IMR-90 (cell line): Measurements from ENCODE around the gene HDAC2. TPM values are rescaled to one million over a fixed set of nuclear protein-coding genes. Genes with fewer than 3 reads are reported as not detected.

Source experiments
- ATAC-seq: fragments of 200-7000 bp; cut with Tn5 transposase; 2 replicates; pipeline ENCODE4 v1.9.1; 2020; ENCODE audit warnings: low read depth, mild to moderate bottlenecking, moderate library complexity
- BruUV-seq: library from RNA; stranded (reverse); fragments of 400-500 nt; replicated peaks from 2 replicates; lab custom pipeline; 2021; lab: Mats Ljungman, UMichigan
- CTCF ChIA-PET: fragments of 300-600 bp; formaldehyde crosslinking; extraction: SDS; loops from one replicate; lab custom pipeline; 2021; ENCODE audit warnings: antibody characterized with exemption; lab: Yijun Ruan, JAX
- POLR2A ChIA-PET: fragments of 300-600 bp; sonication (Branson Sonifier 250); formaldehyde crosslinking; loops from one replicate; lab custom pipeline; 2022; ENCODE audit warnings: antibody characterized with exemption; ENCODE audit not compliant: unreplicated experiment; lab: Charles Lee
- DNase-seq: peaks from one replicate; pipeline ENCODE4 v3.0.0; 2013
- H2AFZ ChIP-seq: replicated peaks from 2 replicates; pipeline ENCODE3; 2013; ENCODE audit warnings: low read length, mild to moderate bottlenecking; ENCODE audit not compliant: poor library complexity
- H2AK5ac ChIP-seq: 2 replicates; pipeline ENCODE4 v1.6.1; 2013; ENCODE audit warnings: low read depth, low read length, inconsistent platforms
- H2AK9ac ChIP-seq: replicated peaks from 2 replicates; pipeline ENCODE3; 2013; ENCODE audit warnings: mild to moderate bottlenecking, low read depth, low read length, moderate library complexity; ENCODE audit not compliant: poor library complexity
- H2BK120ac ChIP-seq: 2 replicates; pipeline ENCODE4 v1.6.1; 2013; ENCODE audit warnings: low read depth, low read length, inconsistent platforms
- H2BK15ac ChIP-seq: 3 replicates; pipeline ENCODE4 v1.6.1; 2013; ENCODE audit warnings: low read depth, low read length, inconsistent platforms
- H2BK20ac ChIP-seq: 2 replicates; pipeline ENCODE4 v1.6.1; 2013; ENCODE audit warnings: low read depth, mild to moderate bottlenecking, inconsistent platforms, low read length, moderate library complexity
- H2BK5ac ChIP-seq: 2 replicates; pipeline ENCODE4 v1.6.1; 2013; ENCODE audit warnings: mild to moderate bottlenecking, low read depth, low read length, inconsistent platforms; ENCODE audit not compliant: poor library complexity, severe bottlenecking
- H3K14ac ChIP-seq: replicated peaks from 2 replicates; pipeline ENCODE4 v1.6.1; 2013; ENCODE audit warnings: low read depth, low read length, inconsistent platforms
- H3K18ac ChIP-seq: 2 replicates; pipeline ENCODE4 v1.6.1; 2013; ENCODE audit warnings: low read depth, low read length, control low read depth
- H3K23ac ChIP-seq: 2 replicates; pipeline ENCODE4 v1.6.1; 2013; ENCODE audit warnings: low read depth, low read length, inconsistent platforms
- H3K27ac ChIP-seq: 2 replicates; pipeline ENCODE4 v1.5.1; 2013; ENCODE audit warnings: mild to moderate bottlenecking, control low read depth, low read length; ENCODE audit not compliant: insufficient read depth
- H3K27me3 ChIP-seq: 2 replicates; pipeline ENCODE4 v1.6.1; 2013; ENCODE audit warnings: low read length; ENCODE audit not compliant: control insufficient read depth, insufficient read depth
- H3K36me3 ChIP-seq: 2 replicates; pipeline ENCODE4 v1.6.1; 2013; ENCODE audit warnings: low read length, mixed read lengths; ENCODE audit not compliant: control insufficient read depth, insufficient read depth
- H3K4ac ChIP-seq: 2 replicates; pipeline ENCODE4 v1.6.1; 2013; ENCODE audit warnings: low read depth, low read length, inconsistent platforms
- H3K4me1 ChIP-seq: 2 replicates; pipeline ENCODE4 v1.6.1; 2013; ENCODE audit warnings: low read length, mixed read lengths; ENCODE audit not compliant: control insufficient read depth, insufficient read depth
- H3K4me2 ChIP-seq: 2 replicates; pipeline ENCODE4 v1.6.1; 2013; ENCODE audit warnings: low read depth, mild to moderate bottlenecking, control low read depth, low read length, moderate library complexity
- H3K4me3 ChIP-seq: 2 replicates; pipeline ENCODE4 v1.5.1; 2013; ENCODE audit warnings: low read depth, mild to moderate bottlenecking, control low read depth, low read length, moderate library complexity; ENCODE audit not compliant: insufficient read depth
- H3K56ac ChIP-seq: 2 replicates; pipeline ENCODE4 v1.6.1; 2013; ENCODE audit warnings: low read length, inconsistent platforms; ENCODE audit not compliant: insufficient read depth; ENCODE audit errors: extremely low read depth
- H3K79me1 ChIP-seq, 2 experiments: 2 replicates each; pipeline ENCODE4 v1.6.1; 2013; ENCODE audit warnings: low read length in 2 of 2, inconsistent platforms in 1 of 2, low read depth in 1 of 2
- H3K9ac ChIP-seq: 2 replicates; pipeline ENCODE4 v1.6.1; 2013; ENCODE audit warnings: low read depth, low read length, control low read depth
- H3K9me1 ChIP-seq: 2 replicates; pipeline ENCODE4 v1.6.1; 2013; ENCODE audit warnings: low read length, inconsistent platforms; ENCODE audit not compliant: insufficient read depth
- H3K9me3 ChIP-seq: 2 replicates; pipeline ENCODE4 v1.6.1; 2013; ENCODE audit warnings: low read length; ENCODE audit not compliant: control insufficient read depth, insufficient read depth
- H4K20me1 ChIP-seq: 2 replicates; pipeline ENCODE4 v1.6.1; 2013; ENCODE audit warnings: low read length, inconsistent platforms; ENCODE audit not compliant: insufficient read depth
- H4K5ac ChIP-seq: 2 replicates; pipeline ENCODE4 v1.6.1; 2013; ENCODE audit warnings: mild to moderate bottlenecking, low read depth, low read length, control low read depth
- H4K8ac ChIP-seq, 2 experiments: 2 replicates each; pipeline ENCODE4 v1.6.1; 2013; ENCODE audit warnings: low read depth in 2 of 2, low read length in 2 of 2, control low read depth in 1 of 2, inconsistent platforms in 1 of 2
- H4K91ac ChIP-seq: 2 replicates; pipeline ENCODE4 v1.6.1; 2013; ENCODE audit warnings: low read depth, low read length, inconsistent platforms; ENCODE audit not compliant: insufficient read depth
- BHLHE40 ChIP-seq: fragments of 150-350 bp; IDR thresholded peaks from 2 replicates; pipeline ENCODE4 v1.6.1; 2016; ENCODE audit warnings: mild to moderate bottlenecking, low read depth, low read length
- FOS ChIP-seq: fragments of 150-350 bp; IDR thresholded peaks from 2 replicates; pipeline ENCODE4 v1.6.1; 2016; ENCODE audit warnings: low read depth, low read length
- MAZ ChIP-seq: IDR thresholded peaks from 2 replicates; pipeline ENCODE4 v1.6.1; 2012; ENCODE audit warnings: low read depth, mild to moderate bottlenecking, low read length, improper control_type of control experiment, moderate library complexity, borderline replicate concordance
- POLR2A ChIP-seq: IDR thresholded peaks from 2 replicates; pipeline ENCODE4 v1.6.1; 2012; ENCODE audit warnings: mild to moderate bottlenecking, low read depth, low read length
- RAD21 ChIP-seq: IDR thresholded peaks from 2 replicates; pipeline ENCODE4 v1.6.1; 2012; ENCODE audit warnings: low read length, improper control_type of control experiment
- RCOR1 ChIP-seq: IDR thresholded peaks from 2 replicates; pipeline ENCODE4 v1.6.1; 2012; ENCODE audit warnings: mild to moderate bottlenecking, low read length, improper control_type of control experiment; ENCODE audit not compliant: insufficient replicate concordance
- WGBS, 2 experiments: methylation state at CpG; one replicate each; pipeline versions ENCODE4 v1.1.5 to v1.1.7; 2013; ENCODE audit warnings: missing lambda C conversion rate in 2 of 2; ENCODE audit not compliant: insufficient read length in 1 of 2; ENCODE audit errors: extremely low coverage in 2 of 2; 5-methylcytosine and 5-hydroxymethylcytosine counted together
- dilution Hi-C: fragments of 300-500 bp; cut with HindIII; formaldehyde crosslinking; loops from one replicate; pipeline ENCODE4 v1.14.3; 2018; ENCODE audit warnings: low sequenced_read_pairs; ENCODE audit not compliant: unreplicated experiment
- in situ Hi-C: fragments of 300-500 bp; cut with MboI; formaldehyde crosslinking; loops from 3 replicates; pipeline ENCODE4 v1.14.3; 2019; ENCODE audit warnings: low sequenced_read_pairs, inconsistent platforms, mixed read lengths
- intact Hi-C: fragments of 100-400 bp; cut with micrococcal nuclease; formaldehyde crosslinking; loops from 2 replicates; pipeline ENCODE4 v1.10.0; 2022
- polyA plus RNA-seq, 3 experiments: library from polyadenylated mRNA; depleted of rRNA; stranded (reverse); fragments of >200 nt; gene quantifications; 2 replicates each; pipeline ENCODE4 v1.2.3, GENCODE V29; 2012; ENCODE audit warnings: low replicate concordance in 1 of 3
- total RNA-seq: library from RNA; depleted of rRNA; stranded (reverse); fragments of >200 nt; gene quantifications from 2 replicates; pipeline ENCODE4 v1.2.3, GENCODE V29; 2012
- TF ChIP-seq, protein P1 (sequence below): fragments of 150-350 bp; IDR thresholded peaks from 2 replicates; pipeline ENCODE4 v1.6.1; 2017; ENCODE audit warnings: mild to moderate bottlenecking, antibody characterized with exemption, low read length, low read depth

Gene HDAC2
- total and polyA plus RNA-seq, 2 of the 4 experiments (the other 2 are of a cell fraction): 72.6 to 122 TPM

DNA sequence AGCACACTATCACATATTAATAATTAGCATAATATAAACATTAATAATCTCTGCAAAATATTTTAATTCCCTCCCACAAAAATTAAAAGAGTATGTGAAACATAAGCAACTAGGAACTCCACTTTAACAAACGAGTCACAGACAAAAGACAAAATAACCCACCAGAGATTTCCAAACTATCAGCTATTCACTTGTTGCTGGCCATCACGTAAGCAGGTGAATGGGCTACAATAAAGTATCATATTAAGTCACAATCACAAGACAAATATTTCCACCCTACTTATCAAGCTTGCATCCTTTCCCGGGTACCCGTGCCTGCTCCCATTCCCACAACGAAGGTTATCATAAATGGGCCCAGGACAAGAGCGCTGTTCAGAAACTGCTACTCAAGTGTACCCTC, 2.5 kb downstream of the HDAC2 start:
- ChIA-PET POLR2A (no interaction called here), CTCF (interaction anchor here (0.6 kb wide), 1 partner anchor 174 kb away, joined by 3 read pairs; no protein-coding TSS in a partner anchor)
- DNase-seq (no peak), ATAC-seq (no peak)
- H3K14ac ChIP-seq: peak overlapping the region; percentile 81
- no peak overlapping the region for H2AK9ac ChIP-seq
- H3K4ac ChIP-seq: peak overlapping the region; percentile 33; the same call in 1 of the 2 replicates
- peak overlapping the region; percentile 95 for H3K23ac ChIP-seq
- peak overlapping the region; percentile 24; the same call in 1 of the 2 replicates for H3K9ac ChIP-seq
- no peak overlapping the region for H4K5ac ChIP-seq
- H2BK20ac ChIP-seq: no peak overlapping the region
- dilution Hi-C loops (no loop called here), intact Hi-C loops (no loop called here), in situ Hi-C loops (no loop called here)
- H3K27ac ChIP-seq: no peak overlapping the region
- no peak overlapping the region; the same call in 1 of the 2 replicates for H2BK120ac ChIP-seq
- peak overlapping the region; percentile 58 for H2AFZ ChIP-seq
- H2BK15ac ChIP-seq: no peak overlapping the region
- H3K27me3 ChIP-seq: no peaks in the 10 kb centered on the region
- TF ChIP-seq, protein P1, sequence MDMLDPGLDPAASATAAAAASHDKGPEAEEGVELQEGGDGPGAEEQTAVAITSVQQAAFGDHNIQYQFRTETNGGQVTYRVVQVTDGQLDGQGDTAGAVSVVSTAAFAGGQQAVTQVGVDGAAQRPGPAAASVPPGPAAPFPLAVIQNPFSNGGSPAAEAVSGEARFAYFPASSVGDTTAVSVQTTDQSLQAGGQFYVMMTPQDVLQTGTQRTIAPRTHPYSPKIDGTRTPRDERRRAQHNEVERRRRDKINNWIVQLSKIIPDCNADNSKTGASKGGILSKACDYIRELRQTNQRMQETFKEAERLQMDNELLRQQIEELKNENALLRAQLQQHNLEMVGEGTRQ: no peak
- TF ChIP-seq POLR2A (no peak), BHLHE40 (no peak), MAZ (no peak), RAD21 (no peak), RCOR1 (no peak), FOS (no peak)
- H3K4me1 ChIP-seq: peaks cover 3% of the 10 kb centered on the region
- H2AK5ac ChIP-seq: no peak overlapping the region
- H4K20me1 ChIP-seq: peaks cover 62% of the 10 kb centered on the region
- BruUV-seq: no TSS peak
- H3K9me1 ChIP-seq: peaks cover 7% of the 10 kb centered on the region
- H4K91ac ChIP-seq: no peak overlapping the region
- H3K36me3 ChIP-seq: no peaks in the 10 kb centered on the region
- peak overlapping the region; percentile 93 for H3K4me2 ChIP-seq
- no CpG with 5 or more reads among the region's 6 CpGs for WGBS, 2 experiments
- H3K79me1 ChIP-seq: peaks cover 3 to 17% of the 10 kb centered on the region in 2 experiments; a peak in 3 of 4 replicates
- H4K8ac ChIP-seq: no peak overlapping the region
- H3K4me3 ChIP-seq: peak overlapping the region; percentile 47
- H3K9me3 ChIP-seq: no peaks in the 10 kb centered on the region
- H3K56ac ChIP-seq: no peak overlapping the region
- no peak overlapping the region for H3K18ac ChIP-seq
- no peak overlapping the region for H2BK5ac ChIP-seq
